Erythroblast (primary cell): Measurements from ENCODE around the gene SEMA3B.

Source experiments
- GATA1 ChIP-seq: IDR thresholded peaks from 2 replicates; pipeline ENCODE4 v1.6.1; 2011; ENCODE audit warnings: low read depth, mild to moderate bottlenecking, control low read depth, low read length, moderate library complexity
- POLR2A ChIP-seq: IDR thresholded peaks from 2 replicates; pipeline ENCODE4 v1.6.1; 2011; ENCODE audit warnings: mild to moderate bottlenecking, low read length

DNA sequence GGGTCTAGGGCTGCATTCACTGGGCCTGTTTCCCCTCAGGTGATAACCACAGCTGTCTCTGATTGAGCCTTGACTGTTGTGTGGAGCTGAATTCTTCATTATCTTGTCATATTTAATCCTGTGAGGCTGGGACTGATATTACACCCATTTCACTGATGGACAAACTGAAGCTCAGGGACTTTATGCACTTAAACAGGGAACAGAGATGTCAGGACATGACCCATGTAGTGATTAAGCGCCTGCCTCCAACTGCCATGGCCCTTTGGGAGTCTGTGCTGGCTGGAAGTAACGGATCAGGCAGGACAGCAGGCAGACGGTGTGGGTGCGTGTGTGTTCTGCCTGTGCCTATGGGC lies 25.4 kb upstream of the SEMA3B start:
- TF ChIP-seq POLR2A (no peak), GATA1 (no peak)
